GM23338 (cell line): ENCODE data around the gene ERRFI1.

Experiments used
- EZH2phosphoT487 ChIP-seq: fragments of 200-600 bp; sonication (generic); IDR thresholded peaks from one replicate; pipeline ENCODE4 v1.8.1; 2018; ENCODE audit warnings: antibody characterized with exemption; ENCODE audit not compliant: unreplicated experiment
- JUNB ChIP-seq: IDR thresholded peaks from one replicate; pipeline ENCODE4 v1.6.1; 2016; ENCODE audit warnings: antibody characterized with exemption; ENCODE audit not compliant: unreplicated experiment
- TF ChIP-seq, protein P1 (sequence below), 2 experiments: fragments of 200-600 bp in 1 of 2; sonication (generic) in 1 of 2; conservative IDR thresholded peaks; 2 replicates each; pipeline versions ENCODE4 v1.5.1 to v1.6.1; 2016 to 2017; ENCODE audit warnings: antibody characterized with exemption in 2 of 2, low read depth in 2 of 2, mild to moderate bottlenecking in 2 of 2, moderate library complexity in 1 of 2
- TF ChIP-seq, protein P2 (sequence below): IDR thresholded peaks from one replicate; pipeline ENCODE4 v1.6.1; 2018; ENCODE audit warnings: antibody characterized with exemption; ENCODE audit not compliant: unreplicated experiment

DNA sequence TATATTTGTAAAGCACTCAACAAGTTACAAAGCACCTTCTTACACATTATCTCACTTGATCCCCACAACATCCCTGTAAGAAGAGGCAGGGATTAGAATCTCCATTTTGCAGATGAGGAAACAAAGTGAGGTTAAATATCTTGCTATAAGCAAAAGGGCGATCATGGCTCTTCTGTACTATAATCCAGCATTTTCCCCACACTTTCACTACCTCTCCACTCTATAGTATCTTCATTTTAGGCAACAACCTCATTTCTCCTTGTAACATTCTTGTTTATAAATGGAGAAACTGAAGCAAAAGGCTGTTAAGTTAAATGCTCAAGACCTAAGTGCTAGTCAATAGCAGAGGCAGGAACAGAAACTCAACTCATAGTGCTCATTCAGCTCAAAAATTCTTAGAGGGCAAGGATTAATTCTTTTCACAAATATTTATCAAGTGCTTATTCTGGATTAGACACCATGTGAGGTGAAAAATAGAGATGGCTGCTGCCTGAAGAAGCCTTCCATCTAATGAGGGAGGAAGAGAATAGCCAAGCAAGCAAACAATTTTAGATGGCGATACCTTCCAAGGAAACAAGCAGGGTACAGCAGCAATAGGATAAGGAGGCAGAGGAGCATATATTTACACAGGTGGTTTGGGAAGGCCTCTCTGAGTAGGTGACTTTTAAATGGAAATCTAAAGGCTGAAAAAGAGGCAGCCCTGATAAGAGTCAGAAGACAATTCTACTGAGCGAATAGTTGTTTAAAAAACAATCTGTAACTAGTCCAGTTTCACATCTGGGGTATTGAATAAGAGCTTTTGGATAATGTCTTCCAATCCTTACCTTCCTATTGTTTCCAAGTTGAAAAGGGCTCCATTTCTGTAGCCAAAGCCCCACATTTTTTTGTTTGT lies 3.5 kb downstream of the ERRFI1 start:
- TF ChIP-seq, protein P1, sequence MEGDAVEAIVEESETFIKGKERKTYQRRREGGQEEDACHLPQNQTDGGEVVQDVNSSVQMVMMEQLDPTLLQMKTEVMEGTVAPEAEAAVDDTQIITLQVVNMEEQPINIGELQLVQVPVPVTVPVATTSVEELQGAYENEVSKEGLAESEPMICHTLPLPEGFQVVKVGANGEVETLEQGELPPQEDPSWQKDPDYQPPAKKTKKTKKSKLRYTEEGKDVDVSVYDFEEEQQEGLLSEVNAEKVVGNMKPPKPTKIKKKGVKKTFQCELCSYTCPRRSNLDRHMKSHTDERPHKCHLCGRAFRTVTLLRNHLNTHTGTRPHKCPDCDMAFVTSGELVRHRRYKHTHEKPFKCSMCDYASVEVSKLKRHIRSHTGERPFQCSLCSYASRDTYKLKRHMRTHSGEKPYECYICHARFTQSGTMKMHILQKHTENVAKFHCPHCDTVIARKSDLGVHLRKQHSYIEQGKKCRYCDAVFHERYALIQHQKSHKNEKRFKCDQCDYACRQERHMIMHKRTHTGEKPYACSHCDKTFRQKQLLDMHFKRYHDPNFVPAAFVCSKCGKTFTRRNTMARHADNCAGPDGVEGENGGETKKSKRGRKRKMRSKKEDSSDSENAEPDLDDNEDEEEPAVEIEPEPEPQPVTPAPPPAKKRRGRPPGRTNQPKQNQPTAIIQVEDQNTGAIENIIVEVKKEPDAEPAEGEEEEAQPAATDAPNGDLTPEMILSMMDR (conservative IDR thresholded peaks at IDR 0.05; ENCODE audit: low read depth in 2 of 2): no peak
- TF ChIP-seq, protein P2, sequence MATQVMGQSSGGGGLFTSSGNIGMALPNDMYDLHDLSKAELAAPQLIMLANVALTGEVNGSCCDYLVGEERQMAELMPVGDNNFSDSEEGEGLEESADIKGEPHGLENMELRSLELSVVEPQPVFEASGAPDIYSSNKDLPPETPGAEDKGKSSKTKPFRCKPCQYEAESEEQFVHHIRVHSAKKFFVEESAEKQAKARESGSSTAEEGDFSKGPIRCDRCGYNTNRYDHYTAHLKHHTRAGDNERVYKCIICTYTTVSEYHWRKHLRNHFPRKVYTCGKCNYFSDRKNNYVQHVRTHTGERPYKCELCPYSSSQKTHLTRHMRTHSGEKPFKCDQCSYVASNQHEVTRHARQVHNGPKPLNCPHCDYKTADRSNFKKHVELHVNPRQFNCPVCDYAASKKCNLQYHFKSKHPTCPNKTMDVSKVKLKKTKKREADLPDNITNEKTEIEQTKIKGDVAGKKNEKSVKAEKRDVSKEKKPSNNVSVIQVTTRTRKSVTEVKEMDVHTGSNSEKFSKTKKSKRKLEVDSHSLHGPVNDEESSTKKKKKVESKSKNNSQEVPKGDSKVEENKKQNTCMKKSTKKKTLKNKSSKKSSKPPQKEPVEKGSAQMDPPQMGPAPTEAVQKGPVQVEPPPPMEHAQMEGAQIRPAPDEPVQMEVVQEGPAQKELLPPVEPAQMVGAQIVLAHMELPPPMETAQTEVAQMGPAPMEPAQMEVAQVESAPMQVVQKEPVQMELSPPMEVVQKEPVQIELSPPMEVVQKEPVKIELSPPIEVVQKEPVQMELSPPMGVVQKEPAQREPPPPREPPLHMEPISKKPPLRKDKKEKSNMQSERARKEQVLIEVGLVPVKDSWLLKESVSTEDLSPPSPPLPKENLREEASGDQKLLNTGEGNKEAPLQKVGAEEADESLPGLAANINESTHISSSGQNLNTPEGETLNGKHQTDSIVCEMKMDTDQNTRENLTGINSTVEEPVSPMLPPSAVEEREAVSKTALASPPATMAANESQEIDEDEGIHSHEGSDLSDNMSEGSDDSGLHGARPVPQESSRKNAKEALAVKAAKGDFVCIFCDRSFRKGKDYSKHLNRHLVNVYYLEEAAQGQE: no peak
- no peak for TF ChIP-seq EZH2phosphoT487
- no peak for TF ChIP-seq JUNB
